ENCODE data around the gene GALM. TPM values are rescaled to one million over a fixed set of nuclear protein-coding genes. Genes with fewer than 3 reads are reported as not detected.

Gene GALM
- total and polyA plus RNA-seq, 9 donors: 9.8 to 38.7 (median 12.3) TPM

- Histone ChIP-seq H3K36me3 (no peaks in the 10 kb centered on the region), H3K4me1 (ENCODE audit: insufficient read depth) (no peaks in the 10 kb centered on the region), H3K27me3 (no peaks in the 10 kb centered on the region), H3K27ac (no peak overlapping the region), H3K4me3 (no peak overlapping the region), H3K9me3 (no peaks in the 10 kb centered on the region)
- no peak for TF ChIP-seq EP300 (IDR thresholded peaks at IDR 0.05)
- TF ChIP-seq CTCF (IDR thresholded peaks at IDR 0.05): no peak
- no peak for TF ChIP-seq POLR2A (IDR thresholded peaks at IDR 0.05)
- 94 to 96% (median 95%) methylated on average over 4 of the region's 4 CpGs for WGBS, 3 donors
- no peak for DNase-seq
- intact Hi-C loops (cut with DNase I): no loop called here
Measured at GRCh38 chr2:38763728-38764127, 97.8 kb downstream of the GALM start.

- intact Hi-C loops (cut with DNase I): no loop called here
- WGBS, 3 donors: 50 to 63% (median 59%) methylated on average over 4 of the region's 4 CpGs
Measured at GRCh38 chr2:38765149-38765548, 99.2 kb downstream of the GALM start.

GRCh38 chr2:38765551-38765950 lies 99.6 kb downstream of the GALM start:
- H3K4me3 ChIP-seq: no peak overlapping the region
- WGBS, 3 donors: 83 to 89% (median 86%) methylated on average over 5 of the region's 5 CpGs
- DNase-seq: no peak
- no peak overlapping the region for H3K27ac ChIP-seq
- no peaks in the 10 kb centered on the region for H3K27me3 ChIP-seq
- H3K9me3 ChIP-seq: no peaks in the 10 kb centered on the region
- no peaks in the 10 kb centered on the region for H3K4me1 ChIP-seq (ENCODE audit: insufficient read depth)
- H3K36me3 ChIP-seq: no peaks in the 10 kb centered on the region
- intact Hi-C loops (cut with DNase I): no loop called here
- no peak for TF ChIP-seq EP300 (IDR thresholded peaks at IDR 0.05)
- no peak for TF ChIP-seq CTCF (IDR thresholded peaks at IDR 0.05)
- no peak for TF ChIP-seq POLR2A (IDR thresholded peaks at IDR 0.05)

More at GRCh38 chr2:38765149-38765548, 99.2 kb downstream of the GALM start:
- TF ChIP-seq EP300 (IDR thresholded peaks at IDR 0.05) (no peak), CTCF (IDR thresholded peaks at IDR 0.05) (no peak), POLR2A (IDR thresholded peaks at IDR 0.05) (no peak)
- Histone ChIP-seq H3K4me3 (no peak overlapping the region), H3K9me3 (no peaks in the 10 kb centered on the region), H3K27ac (no peak overlapping the region), H3K27me3 (no peaks in the 10 kb centered on the region), H3K4me1 (ENCODE audit: insufficient read depth) (no peaks in the 10 kb centered on the region), H3K36me3 (no peaks in the 10 kb centered on the region)
- DNase-seq: no peak

GRCh38 chr2:38771632-38772031 lies 105.7 kb downstream of the GALM start:
- Histone ChIP-seq H3K27ac (no peak overlapping the region), H3K9me3 (no peaks in the 10 kb centered on the region), H3K27me3 (no peaks in the 10 kb centered on the region), H3K36me3 (no peaks in the 10 kb centered on the region), H3K4me1 (ENCODE audit: insufficient read depth) (no peaks in the 10 kb centered on the region), H3K4me3 (no peak overlapping the region)
- DNase-seq: no peak
- intact Hi-C loops (cut with DNase I): no loop called here
- TF ChIP-seq CTCF (IDR thresholded peaks at IDR 0.05) (no peak), EP300 (IDR thresholded peaks at IDR 0.05) (no peak), POLR2A (IDR thresholded peaks at IDR 0.05) (no peak)
- WGBS, 3 donors: 67 to 78% (median 72%) methylated on average over 5 of the region's 5 CpGs
